Stimulated activated CD4-positive, alpha-beta T cell treated with anti-CD3 and anti-CD28 coated beads, Interleukin-12 subunit alpha, Interleukin-12 subunit beta, amount 100 ng/mL, for 4 hours (primary cell): Measurements from ENCODE around the gene KIAA1217.

Source experiments
- DNase-seq: peaks from one replicate; pipeline ENCODE4 v3.0.0-alpha.2; 2020

KIAA1217 gene

DNA sequence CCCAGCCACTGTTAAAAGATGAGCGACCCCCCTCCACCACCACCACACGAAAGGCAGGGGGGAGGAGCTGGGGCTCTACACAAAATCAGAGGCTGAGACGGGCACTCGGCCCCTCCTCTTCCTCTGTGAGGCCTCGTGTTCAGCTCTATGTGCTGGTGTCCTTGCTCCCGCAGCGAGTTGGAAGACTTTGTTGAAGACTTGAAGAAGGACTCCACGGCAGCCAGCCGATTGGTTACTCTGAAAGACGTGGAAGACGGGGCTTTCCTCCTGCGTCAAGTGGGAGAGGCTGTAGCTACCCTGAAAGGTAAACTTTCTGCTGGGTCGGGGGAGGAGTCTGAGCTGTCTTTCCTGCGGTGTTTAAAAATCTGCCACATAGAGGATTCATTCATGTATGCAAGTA is 311.0 kb downstream of the KIAA1217 start:
- peak; percentile 25 for DNase-seq

DNA sequence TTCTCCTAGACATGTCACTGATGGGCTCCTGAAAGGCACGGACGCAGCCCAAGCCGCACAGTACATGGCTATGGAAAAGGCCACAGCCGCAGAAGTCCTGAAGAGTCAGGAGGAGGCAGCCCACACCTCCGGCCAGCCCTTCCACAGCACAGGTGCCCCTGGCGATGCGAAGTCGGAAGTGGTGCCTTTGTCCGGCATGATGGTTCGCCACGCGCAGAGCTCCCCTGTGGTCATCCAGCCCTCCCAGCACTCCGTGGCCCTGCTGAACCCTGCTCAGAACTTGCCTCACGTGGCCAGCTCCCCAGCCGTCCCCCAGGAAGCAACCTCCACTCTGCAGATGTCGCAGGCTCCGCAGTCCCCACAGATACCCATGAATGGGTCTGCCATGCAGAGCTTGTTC is 315.4 kb downstream of the KIAA1217 start:
- no peak for DNase-seq

DNA sequence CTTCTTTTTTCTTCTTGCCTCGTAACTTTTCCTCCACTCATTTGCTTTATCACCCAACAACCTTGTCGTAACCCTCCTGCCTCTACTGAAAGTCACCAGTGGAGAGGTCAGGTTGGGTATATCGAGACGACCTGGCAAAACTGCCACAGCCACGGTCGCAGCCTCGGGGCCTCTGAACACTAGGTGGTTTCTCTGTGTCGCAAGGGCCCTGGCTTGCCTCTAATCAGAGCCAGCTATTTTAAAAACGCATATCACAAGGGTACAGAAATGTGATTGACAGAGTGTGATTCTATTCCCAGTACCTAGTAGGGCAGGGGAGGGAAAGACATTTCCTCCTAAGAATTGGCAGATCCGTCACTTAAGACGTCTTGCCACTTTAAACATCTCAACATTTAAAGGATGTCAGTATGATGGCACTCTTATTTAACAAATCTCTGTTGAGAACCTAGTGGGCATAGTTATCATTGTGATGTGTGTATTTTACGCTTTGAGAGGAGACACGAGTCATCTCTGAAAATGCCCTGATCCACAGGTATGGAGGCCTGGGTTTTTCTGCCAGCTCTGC is 317.2 kb downstream of the KIAA1217 start:
- no peak for DNase-seq

DNA sequence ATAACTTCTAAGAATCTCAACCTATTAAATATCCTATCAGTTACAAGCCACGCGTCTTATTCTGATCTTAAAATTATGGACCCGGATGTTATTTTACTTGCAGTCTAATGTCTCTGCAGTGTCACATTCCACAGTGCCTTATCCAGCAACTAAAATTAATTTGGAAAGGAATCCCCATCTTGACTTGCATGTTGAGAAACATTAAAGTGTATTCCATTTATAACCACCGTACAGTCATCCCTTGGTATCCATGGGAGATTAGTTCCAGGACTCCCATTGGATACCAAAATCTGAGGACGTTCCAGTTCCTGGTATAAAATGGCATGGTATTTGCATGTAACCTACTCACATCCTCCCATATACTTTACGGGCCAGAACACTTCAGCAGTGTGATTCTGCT is 320.0 kb downstream of the KIAA1217 start:
- DNase-seq = no peak

DNA sequence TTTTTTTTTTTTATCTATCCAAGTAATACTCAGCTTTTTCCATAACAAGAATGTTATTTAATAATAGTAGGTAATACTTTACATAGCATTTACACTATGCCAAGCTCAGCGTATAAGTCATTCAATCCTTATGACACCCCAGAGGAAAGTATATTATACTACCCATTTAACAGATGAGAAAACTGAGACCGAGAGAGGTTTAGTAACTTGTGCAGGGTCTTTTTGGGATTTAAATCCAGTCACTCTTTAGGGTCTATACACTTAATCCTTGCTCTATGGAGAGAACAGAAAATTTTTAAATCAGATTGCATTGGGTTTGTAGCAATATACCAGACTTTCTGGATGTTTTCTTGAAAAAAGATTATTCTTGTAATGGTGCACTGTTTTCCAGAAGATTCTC is 322.5 kb downstream of the KIAA1217 start:
- no peak for DNase-seq

DNA sequence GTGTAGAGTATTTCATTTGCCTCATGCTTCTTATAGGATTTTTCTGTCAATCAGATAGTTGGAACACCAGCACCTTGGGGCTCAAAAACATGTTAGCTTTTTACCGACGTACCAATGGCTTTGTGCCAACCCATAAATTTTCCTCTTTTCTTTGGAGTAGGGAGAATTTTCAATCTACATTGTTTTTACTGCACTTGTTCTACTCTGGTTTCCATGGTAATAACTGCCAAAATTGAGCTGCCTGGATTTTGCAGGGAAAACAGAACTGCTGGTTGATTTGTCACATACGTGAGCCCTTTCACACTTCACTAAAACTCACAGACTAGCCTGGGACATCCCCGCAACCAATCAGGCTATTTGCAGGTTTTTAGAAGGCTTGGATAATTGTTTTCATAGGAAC is 325.0 kb downstream of the KIAA1217 start:
- no peak for DNase-seq

DNA sequence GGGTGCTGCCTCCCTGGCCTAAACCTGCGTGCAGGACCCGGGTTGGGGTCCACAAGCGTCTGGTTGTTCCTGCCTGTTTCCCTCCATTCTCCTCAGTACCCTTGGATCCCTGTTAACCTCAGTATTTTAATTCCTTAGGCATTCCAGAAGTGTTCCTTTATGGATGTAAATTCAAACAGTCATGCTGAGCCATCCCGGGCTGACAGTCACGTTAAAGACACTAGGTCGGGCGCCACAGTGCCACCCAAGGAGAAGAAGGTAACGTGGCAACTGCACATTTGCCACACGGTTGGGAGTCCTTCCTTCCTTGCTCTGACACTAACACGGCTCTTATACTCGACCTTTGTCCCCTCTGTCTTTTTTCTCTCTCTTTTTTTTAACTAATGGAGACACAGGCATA is 327.7 kb downstream of the KIAA1217 start:
- DNase-seq = no peak

DNA sequence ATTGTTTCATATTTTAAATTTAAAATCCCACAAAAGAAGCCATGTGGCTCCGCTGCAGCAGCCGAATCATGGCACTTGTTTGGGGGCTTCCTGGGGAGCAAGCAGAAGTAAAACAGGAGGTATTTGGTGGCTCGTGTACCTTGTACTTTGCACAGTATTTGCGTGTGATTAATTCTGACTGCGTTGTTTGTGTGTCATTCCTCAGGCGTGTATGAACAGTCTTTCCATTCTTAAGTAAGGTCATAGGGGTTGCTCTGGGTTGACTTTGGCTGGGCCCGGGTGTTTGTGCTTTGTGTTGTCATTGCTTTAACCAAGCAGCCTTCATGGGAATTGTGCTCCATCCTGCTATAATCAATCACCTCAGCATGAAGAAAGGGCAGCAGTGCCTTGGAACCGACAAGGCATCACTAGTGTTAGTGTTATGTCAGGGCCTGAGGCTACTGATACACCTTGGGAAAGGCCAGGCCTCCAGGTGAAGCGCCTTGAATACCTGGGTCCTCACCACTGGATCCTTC is 332.4 kb downstream of the KIAA1217 start:
- no peak for DNase-seq

DNA sequence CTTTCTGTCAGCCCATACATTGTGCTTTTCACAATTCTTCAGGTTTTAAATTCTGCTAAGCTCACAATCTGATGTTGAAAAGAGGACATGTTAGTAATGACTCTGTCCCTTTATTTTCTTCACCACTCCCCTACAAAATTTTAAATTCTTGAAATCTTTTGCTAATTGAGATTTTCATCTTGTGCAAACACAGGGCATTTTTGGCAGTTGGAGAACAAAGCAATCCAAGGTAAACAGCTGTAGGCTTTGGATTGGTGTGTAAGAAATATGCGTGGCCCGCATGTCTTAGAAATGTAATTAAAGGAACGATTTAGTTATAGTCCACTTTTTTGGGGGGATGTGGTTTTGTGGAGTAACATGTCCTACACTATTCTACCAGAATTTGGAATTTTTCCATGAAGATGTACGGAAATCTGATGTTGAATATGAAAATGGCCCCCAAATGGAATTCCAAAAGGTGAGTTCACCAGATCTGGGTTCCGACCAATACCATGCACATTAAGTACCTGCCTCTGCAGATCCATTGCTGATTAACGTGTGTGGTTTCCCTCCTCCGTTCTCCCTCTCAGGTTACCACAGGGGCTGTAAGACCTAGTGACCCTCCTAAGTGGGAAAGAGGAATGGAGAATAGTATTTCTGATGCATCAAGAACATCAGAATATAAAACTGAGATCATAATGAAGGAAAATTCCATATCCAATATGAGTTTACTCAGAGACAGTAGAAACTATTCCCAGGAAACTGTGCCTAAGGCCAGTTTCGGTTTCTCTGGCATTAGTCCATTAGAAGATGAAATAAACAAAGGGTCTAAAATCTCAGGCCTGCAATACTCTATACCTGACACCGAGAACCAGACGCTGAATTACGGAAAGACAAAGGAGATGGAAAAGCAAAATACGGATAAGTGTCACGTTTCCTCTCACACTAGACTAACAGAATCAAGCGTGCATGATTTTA is 333.7 kb downstream of the KIAA1217 start:
- no peak for DNase-seq

DNA sequence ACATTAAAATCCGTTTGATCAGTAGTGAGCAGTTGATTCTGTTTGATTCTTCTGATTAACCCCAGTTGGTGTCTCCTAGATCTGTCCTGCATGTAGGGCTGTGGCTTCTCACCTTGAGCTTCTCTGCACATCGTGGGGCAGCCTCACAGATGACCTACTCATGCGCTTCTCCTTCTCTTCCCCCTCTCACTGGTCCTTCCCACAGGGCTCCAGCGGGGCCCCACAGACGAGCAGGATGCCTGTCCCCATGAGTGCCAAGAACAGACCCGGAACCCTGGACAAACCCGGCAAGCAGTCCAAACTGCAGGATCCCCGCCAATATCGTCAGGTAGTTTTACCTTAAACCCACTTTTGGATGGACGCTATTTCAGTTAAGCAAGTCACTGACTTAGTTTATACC is 335.8 kb downstream of the KIAA1217 start:
- DNase-seq = no peak

DNA sequence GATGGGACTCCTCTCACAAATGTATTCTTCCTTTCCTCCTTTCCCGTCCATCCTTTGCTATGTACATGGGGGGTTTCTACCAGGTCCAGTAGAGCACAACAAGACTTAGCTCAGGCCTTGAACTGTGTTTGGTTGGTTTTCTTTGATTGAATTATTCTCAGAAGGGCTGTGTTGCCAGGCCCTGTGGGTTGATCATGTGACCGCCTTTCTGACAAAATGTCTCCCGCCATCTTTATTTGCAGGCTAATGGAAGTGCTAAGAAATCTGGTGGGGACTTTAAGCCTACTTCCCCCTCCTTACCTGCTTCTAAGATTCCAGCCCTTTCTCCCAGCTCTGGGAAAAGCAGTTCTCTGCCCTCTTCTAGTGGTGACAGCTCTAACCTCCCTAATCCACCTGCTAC is 336.6 kb downstream of the KIAA1217 start:
- no peak for DNase-seq

DNA sequence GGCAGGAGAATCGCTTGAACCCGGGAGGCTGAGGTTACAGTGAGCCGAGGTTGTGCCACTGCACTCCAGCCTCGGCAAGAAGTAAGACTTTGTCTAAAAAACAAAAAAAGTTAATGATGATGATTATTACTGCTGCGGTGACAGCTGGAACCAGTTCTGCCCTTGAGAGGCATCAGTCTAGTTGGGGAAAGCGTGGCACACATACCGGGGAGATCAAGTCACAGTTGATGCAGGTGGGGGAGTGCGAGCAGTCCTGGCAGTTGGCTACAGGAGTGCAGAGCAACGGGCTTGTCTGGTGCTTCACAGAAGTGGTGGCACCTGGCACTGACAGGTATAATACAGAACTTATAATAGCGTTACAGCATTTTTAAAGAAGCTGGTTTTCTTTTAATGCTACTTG is 341.7 kb downstream of the KIAA1217 start:
- no peak for DNase-seq

DNA sequence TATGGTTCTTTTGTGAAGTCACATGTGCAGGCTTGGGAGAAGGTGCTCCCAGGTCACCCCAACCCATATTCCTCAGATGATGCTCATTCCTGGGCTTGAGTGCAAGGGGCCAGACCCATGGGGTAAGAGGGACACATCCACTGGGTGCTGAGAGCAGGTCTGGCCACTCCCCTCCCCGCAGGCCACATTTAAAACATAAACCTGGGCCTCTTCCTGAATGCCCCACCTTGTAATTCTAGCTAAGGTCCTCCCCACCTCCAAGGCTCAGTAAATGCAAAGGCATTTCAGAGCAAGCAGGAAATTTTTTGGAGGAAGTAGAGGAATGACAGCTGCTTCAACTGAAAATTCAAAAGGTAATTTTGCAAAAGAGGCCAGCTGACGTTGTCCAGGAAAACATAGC is 342.2 kb downstream of the KIAA1217 start:
- DNase-seq = no peak

DNA sequence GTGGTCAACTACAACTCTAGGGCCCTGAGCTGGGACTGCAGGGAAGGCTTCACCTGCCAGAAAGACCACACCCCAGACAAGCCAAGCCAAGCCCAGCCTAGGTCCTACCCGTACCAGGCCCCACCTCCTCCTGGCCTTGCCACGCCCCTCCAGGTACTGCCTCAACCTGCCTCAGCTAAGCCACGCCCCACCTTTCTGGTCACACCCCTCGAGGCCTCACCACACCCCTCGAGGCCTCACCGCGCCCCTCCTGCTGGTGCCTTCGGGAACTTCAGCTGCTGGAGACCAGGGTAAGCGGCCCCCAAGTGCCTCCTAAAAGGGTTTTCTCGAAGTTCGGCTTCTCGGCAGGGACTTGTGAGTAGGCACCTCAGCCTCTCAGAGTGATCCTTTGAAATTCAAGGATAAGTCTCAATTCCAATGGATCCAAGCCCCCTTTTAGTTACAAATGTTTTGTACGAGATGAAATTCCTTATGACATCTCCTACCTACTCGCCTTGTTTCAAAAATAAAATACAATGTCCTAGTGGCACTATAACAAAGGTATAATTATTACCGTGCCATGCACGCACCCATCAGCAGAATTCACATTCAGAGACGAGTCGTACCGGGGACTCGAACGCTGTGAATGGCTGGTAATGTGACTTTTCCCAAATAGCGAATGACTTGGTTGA is 343.5 kb downstream of the KIAA1217 start:
- no peak for DNase-seq

DNA sequence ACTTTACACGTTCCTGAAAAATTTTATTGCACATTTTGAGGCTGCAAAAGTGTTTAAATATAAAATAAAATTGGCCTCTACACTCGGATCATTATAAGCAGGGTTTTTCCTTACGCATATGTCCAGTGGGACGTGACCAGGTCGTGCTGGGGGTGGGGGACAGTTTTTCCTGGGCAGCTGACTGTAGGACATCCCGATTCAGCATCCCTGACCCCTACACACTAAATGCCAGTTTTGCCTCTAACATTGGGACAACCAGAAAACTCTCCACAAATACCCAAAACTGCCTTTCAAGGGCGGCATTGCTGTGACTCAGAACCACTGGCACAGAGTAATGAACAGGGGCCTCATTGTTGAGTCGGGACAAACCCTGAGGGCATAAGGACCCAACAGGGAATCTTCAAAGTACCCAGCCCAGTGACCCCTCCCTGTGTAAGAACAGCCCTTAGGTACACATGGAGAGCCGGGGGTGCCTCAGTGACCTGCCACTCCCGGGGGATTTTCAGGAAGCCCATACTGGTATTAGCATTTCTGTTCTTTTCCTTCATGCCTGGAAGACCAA is 344.2 kb downstream of the KIAA1217 start:
- DNase-seq = no peak

DNA sequence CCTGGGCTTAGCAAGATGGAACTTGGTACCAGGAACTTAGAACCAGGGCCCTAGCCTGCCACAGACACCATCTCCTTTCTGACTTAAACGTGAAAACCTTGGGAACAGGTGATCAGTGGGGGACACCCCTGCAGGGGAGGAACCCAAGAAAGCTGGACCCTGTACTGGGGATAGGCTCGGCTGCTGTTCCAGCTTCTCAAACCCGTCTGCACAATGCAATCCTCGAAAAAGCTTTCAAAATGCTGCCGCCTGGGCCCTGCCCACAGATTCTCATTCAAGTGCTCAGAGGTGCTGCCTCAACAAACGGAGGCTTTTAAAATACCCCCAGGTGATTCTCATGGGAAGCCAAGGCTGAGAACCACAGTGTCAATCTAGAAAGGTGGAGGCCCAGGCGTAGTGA is 345.1 kb downstream of the KIAA1217 start:
- DNase-seq = no peak

DNA sequence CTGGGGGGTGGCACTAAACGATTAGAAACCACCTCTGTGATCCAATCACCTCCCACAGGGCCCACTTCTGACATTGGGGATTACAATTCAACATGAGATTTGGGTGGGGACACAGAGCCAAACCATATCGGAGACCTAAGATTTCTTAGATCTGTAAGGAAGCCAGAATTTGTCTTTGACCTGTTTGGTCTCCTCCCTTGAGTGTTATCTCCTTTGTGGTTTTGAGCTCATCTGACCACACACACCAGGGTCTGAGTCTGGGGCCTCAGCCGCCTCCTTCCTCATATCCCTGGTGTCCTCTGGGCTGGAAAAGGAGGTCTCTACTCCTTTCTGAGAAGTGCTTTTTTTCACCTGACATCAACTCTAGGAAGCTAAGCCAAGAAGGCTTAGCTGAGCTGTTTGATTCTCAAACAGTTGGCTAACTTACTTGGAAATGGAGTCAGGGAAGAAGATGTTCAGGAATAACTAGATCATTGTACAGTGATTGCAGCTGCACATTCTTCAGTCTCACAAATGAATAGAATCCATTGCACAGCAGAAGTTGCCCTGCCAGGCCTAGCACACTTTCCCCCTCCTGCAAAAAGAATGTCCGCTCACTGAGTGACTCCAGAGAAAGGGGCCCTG is 347.3 kb downstream of the KIAA1217 start:
- no peak for DNase-seq

DNA sequence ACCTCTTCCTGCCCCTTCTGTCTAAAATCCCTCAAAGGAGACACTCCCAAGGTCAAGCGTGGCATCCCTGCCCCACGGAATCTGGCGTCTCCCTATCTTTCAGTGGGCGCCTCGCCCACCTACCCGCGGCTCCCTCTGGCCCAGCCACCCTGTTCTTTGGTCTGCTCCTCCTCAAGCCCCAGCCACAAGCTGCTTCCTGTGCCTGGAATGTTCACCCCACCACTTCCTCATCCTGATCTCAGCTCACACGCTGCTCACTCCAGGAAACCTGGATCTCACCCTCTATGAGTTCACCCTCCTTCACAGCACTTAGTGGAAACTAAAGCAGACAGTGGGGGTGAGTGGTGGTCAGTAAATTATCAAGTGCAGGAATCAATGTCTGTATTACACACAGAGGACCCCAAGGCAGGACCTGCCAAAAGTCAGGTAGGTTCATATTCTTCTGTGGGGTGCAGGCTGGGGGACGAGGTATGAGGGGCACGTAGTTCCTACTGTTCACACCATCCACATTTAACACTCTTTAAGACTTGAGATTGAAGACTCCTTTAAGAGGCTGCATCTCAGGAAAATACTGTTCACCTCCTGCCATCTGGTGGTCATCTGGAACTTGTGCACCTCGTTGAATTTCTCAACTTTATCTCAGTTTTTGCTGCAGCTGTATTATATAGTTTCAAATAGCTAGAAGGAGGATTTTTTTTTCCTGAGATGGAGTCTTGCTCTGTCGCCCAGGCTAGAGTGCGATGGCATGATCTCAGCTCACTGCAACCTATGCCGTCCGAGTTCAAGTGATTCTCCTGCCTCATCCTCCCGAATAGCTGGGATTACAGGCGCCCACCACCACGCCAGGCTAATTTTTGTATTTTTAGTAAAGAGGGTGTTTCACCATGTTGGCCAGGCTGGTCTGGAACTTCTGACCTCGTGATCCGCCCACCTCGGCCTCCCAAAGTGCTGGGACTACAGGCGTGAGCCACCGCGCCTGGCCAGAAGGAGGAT is 348.1 kb downstream of the KIAA1217 start:
- DNase-seq = no peak

DNA sequence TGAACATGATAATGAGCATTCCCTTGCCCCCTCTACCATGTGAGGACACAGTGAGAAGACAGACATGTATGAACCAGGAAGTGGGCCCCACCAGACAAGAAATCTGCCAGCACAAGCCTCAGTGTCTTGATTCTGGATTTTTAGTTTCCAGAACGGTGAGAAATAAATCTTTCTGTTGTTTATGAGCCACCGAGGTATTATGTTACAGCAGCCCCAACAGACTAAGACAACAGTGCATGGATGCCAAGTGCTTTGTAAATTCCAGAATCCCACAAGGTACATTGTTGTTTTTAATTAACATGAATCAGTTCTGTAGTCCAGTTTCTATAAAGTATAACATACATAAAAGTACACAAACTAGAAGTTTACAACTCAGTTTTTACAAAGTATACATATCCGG is 352.5 kb downstream of the KIAA1217 start:
- DNase-seq = no peak

DNA sequence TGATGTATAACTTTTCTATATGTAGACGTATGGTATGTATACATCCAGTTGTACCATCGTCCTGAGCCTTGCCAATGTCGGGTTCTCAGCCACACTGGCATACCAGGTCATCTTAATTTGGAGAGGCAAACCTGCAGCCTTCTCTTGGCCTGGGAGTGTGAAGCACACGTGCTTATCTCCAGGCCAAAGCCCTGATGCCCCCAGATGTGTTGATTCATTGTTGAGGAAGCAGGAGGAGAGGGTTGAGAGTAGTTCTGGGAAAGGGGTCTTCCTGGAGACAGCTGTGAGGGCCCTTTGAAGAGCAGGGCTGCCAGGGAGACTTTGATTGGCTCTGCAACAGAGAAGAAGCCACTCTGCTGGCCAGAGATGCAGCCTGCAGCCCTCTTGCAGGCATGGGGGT is 359.1 kb downstream of the KIAA1217 start:
- no peak for DNase-seq

DNA sequence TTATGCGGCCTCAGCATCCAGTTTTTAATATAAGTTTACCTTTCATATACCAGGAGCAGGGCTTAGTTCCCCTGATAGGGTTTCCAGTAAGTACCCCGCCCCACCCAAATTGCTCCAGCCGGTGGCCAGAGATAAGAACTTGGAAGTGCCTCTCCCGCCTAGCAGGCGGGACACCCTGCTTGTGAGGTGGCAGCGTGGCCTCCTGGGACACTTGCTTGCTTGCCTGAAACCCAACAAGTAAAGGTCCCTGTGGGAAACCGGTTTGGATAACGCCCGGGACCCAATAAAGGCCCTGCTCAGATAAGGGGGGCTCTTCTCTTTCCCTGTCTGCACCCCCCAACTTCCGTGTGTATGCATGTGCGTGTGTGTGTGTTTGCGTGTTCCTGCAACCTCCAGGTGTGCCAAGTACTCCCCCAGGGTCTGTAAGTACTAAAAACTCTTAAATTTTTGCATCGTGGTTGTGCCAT is 360.4 kb downstream of the KIAA1217 start:
- no peak for DNase-seq
